ENCODE measurements around the gene SLIT3. TPM values are rescaled to one million over a fixed set of nuclear protein-coding genes. Genes with fewer than 3 reads are reported as not detected.

Gene SLIT3
- total RNA-seq, 8 experiments from 2014 or later, result 6.1 to 159 (median 64.4) TPM

DNA sequence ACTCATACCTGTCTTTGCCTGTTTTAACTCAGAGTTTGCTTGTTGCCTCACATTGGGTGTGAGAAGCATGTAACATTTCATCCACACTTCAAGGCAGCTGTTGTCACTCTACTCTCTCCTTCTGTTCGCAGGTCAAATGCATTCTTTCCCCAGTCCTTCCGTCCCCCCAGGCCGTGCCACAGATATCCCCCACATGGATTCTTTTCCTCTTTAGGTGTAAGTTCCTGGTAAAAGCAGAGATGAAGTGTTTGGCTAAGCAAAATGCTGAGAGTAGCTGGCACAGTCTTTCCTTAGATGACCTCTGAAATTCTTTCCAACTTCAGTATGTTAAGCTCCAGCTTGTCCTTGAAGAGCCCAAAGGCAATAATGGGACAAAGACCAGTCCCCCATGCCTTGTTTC is 328.2 kb downstream of the SLIT3 start:
- in situ Hi-C loops (cut with MboI; ENCODE audit: low pct_unique_long_range_greater_than_20kb in 2 of 9, low sequenced_read_pairs in 9 of 9, unreplicated experiment in 9 of 9), result loop anchor here in 2 of 9 experiments (25.0 kb wide), 2 partner anchors 685 to 710 kb away; partner anchors contain the start of gene WWC1 (in 1 of the 2)
- ATAC-seq (replicated peaks in 6 of 8), result no peak
- Histone ChIP-seq H3K4me3 (no peak overlapping the region), H3K4me1 (replicated peaks in 1 of 2) (peaks cover 7 to 21% of the 10 kb centered on the region in 2 donors), H3K27ac (no peak overlapping the region)
- WGBS, 10 experiments, result 60 to 100% (median 80%) methylated on average over 1 to 3 of the region's 3 CpGs; no CpG with 5 or more reads in 3 of the 10 experiments

DNA sequence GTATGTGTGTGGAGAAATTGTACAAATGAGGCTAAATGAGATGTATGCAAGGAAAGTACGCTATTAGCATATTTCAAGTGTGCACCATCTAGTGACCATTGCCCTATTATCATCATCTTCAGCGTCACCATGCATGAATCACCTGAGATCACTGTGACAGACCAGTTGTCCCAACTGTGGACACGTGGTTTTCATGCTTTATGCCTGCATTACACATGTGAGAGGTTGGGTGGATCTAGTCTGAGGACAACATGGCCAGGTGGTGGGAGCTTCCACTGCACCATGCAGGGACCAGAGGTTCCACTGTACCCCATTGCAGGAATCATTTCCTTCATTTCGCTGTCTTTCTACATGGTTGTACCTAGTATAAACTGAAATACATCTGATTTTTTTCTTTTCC is 329.8 kb downstream of the SLIT3 start:
- H3K4me3 ChIP-seq, result no peak overlapping the region
- peaks cover under 1 to 8% of the 10 kb centered on the region in 2 donors for H3K4me1 ChIP-seq (replicated peaks in 1 of 2)
- no peak overlapping the region for H3K27ac ChIP-seq
- 40 to 100% (median 86%) methylated on average over 1 to 4 of the region's 4 CpGs; no CpG with 5 or more reads in 2 of the 10 experiments for WGBS, 10 experiments
- ATAC-seq (replicated peaks in 6 of 8), result peak in 1 of 8 experiments; percentile 22
- in situ Hi-C loops (cut with MboI; ENCODE audit: low pct_unique_long_range_greater_than_20kb in 2 of 9, low sequenced_read_pairs in 9 of 9, unreplicated experiment in 9 of 9), result loop anchor here in 2 of 9 experiments (25.0 kb wide), 2 partner anchors 684 to 709 kb away; partner anchors contain the start of gene WWC1 (in 1 of the 2)

- Histone ChIP-seq H3K27ac (no peak overlapping the region), H3K4me1 (replicated peaks in 1 of 2) (no peaks in the 10 kb centered on the region), H3K4me3 (no peak overlapping the region)
- no peak for ATAC-seq (replicated peaks in 6 of 8)
- in situ Hi-C loops (cut with MboI; ENCODE audit: low pct_unique_long_range_greater_than_20kb in 2 of 9, low sequenced_read_pairs in 9 of 9, unreplicated experiment in 9 of 9), result loop anchor here in 2 of 9 experiments (25.0 kb wide), 2 partner anchors 682 to 707 kb away; partner anchors contain the start of gene WWC1 (in 1 of the 2)
- WGBS, 10 experiments, result 38 to 100% (median 83%) methylated on average over 1 to 8 of the region's 8 CpGs
These were observed 331.5 kb downstream of the SLIT3 start for GRCh38 chr5:168969326-168969886.

GRCh38 chr5:168967882-168968620 is 332.9 kb downstream of the SLIT3 start:
- in situ Hi-C loops (cut with MboI; ENCODE audit: low pct_unique_long_range_greater_than_20kb in 2 of 9, low sequenced_read_pairs in 9 of 9, unreplicated experiment in 9 of 9), result loop anchor here in 2 of 9 experiments (25.0 kb wide), 2 partner anchors 681 to 706 kb away; partner anchors contain the start of gene WWC1 (in 1 of the 2)
- ATAC-seq (replicated peaks in 6 of 8), result no peak
- H3K4me1 ChIP-seq (replicated peaks in 1 of 2), result no peaks in the 10 kb centered on the region
- H3K4me3 ChIP-seq, result no peak overlapping the region
- WGBS, 10 experiments, result 35 to 79% (median 57%) methylated on average over 3 to 5 of the region's 7 CpGs
- H3K27ac ChIP-seq, result no peak overlapping the region

GRCh38 chr5:168965638-168966037 is 335.3 kb downstream of the SLIT3 start:
- in situ Hi-C loops (cut with MboI; ENCODE audit: low pct_unique_long_range_greater_than_20kb in 2 of 9, low sequenced_read_pairs in 9 of 9, unreplicated experiment in 9 of 9), result loop anchor here in 2 of 9 experiments (25.0 kb wide), 2 partner anchors 678 to 703 kb away; partner anchors contain the start of gene WWC1 (in 1 of the 2)
- Histone ChIP-seq H3K4me1 (replicated peaks in 1 of 2) (no peaks in the 10 kb centered on the region), H3K4me3 (no peak overlapping the region), H3K27ac (no peak overlapping the region)
- ATAC-seq (replicated peaks in 6 of 8), result no peak
- 92 to 100% (median 94%) methylated on average over 1 to 5 of the region's 5 CpGs; no CpG with 5 or more reads in 1 of the 10 experiments for WGBS, 10 experiments

DNA sequence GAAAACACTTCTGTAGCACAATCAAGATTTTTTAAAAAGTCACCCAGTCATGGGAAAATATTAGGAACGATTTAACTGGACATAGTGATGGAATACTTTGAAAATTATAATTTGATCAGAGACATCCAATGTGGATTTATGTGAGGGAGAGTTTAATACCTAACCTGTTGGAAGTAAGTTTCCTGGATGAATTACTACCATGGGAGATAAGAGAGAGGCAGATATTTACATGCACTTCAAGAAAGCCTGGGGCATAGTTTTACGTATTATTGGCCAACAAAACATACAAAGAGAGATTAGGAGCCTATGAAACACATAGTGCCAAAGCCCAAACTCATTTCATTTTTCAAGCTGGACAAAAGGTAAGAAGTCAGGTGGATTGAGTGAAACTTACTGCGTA is 336.8 kb downstream of the SLIT3 start:
- no peaks in the 10 kb centered on the region for H3K4me1 ChIP-seq (replicated peaks in 1 of 2)
- no peak for ATAC-seq (replicated peaks in 6 of 8)
- in situ Hi-C loops (cut with MboI; ENCODE audit: low pct_unique_long_range_greater_than_20kb in 2 of 9, low sequenced_read_pairs in 9 of 9, unreplicated experiment in 9 of 9), result loop anchor here in 2 of 9 experiments (25.0 kb wide), 2 partner anchors 677 to 702 kb away; partner anchors contain the start of gene WWC1 (in 1 of the 2)
- no peak overlapping the region for H3K4me3 ChIP-seq
- WGBS, 10 experiments, result 77 to 100% (median 90%) methylated on average over 1 to 3 of the region's 3 CpGs; no CpG with 5 or more reads in 1 of the 10 experiments
- H3K27ac ChIP-seq, result no peak overlapping the region

DNA sequence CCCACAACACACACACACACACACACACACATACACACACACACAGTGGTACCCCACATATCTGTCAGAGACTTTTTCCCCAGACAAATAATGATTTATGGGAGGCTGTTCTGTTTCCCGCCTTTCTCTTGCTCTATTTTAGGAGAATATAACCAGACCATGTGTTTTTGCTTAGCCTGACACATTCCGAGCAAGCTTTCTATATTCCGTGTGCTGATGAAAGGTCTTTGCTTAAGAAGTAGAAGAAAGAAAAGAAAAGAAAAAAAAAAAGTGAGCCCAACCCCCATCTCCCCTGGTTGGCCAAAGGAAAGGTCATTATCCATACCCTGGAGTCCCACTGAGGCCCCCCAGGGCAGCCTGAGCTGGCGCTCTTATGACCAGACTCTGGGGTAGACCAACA is 338.6 kb downstream of the SLIT3 start:
- Histone ChIP-seq H3K4me1 (replicated peaks in 1 of 2) (no peaks in the 10 kb centered on the region), H3K4me3 (no peak overlapping the region), H3K27ac (no peak overlapping the region)
- in situ Hi-C loops (cut with MboI; ENCODE audit: low pct_unique_long_range_greater_than_20kb in 2 of 9, low sequenced_read_pairs in 9 of 9, unreplicated experiment in 9 of 9), result loop anchor here in 2 of 9 experiments (25.0 kb wide), 2 partner anchors 675 to 700 kb away; partner anchors contain the start of gene WWC1 (in 1 of the 2)
- 10 to 90% (median 57%) methylated on average over 2 to 3 of the region's 4 CpGs; no CpG with 5 or more reads in 5 of the 10 experiments for WGBS, 10 experiments
- ATAC-seq (replicated peaks in 6 of 8), result peak in 1 of 8 experiments; percentile 46

DNA sequence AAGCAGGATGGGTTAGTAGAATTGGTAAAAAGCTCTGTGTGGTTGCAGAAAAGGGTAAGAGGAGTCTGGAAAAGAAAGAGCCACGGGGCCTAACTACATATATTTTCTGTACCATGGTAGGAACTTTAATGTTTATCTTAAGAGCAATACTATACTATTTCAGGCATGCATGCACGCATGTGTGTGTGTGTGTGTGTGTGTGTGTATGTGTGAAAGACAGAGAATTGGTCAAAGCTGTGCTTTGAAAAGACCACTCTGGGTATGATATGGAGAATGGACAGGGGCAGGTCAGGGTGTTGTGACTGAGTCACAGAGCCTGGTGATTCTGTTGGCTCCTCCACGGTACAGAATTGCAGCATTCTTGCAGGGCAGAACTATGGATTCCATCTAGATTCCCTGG is 339.3 kb downstream of the SLIT3 start:
- no peak for ATAC-seq (replicated peaks in 6 of 8)

DNA sequence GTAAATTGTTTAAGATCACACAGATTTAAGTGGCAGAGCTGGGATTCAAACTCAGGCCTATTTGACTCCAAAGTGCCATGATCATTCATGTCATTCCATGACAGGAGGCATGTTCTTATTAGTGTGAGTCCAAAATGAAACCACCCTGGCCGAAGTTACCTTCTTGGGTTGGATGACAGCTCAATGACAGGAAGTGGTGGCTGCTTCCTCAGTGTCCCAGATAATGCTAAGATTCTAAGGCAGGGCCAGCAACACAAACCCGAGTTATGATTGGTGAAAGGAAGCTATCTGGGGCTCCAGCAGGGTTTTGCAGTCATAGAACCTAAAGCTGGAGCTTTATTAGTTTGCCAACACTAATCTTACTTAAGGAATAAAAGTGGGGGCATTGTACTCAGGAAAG is 340.4 kb downstream of the SLIT3 start:
- in situ Hi-C loops (cut with MboI; ENCODE audit: low pct_unique_long_range_greater_than_20kb in 2 of 9, low sequenced_read_pairs in 9 of 9, unreplicated experiment in 9 of 9), result loop anchor here in 2 of 9 experiments (25.0 kb wide), 2 partner anchors 673 to 698 kb away; partner anchors contain the start of gene WWC1 (in 1 of the 2)
- Histone ChIP-seq H3K4me1 (replicated peaks in 1 of 2) (peaks cover 0 to under 1% of the 10 kb centered on the region in 2 donors), H3K4me3 (no peak overlapping the region), H3K27ac (no peak overlapping the region)
- 50 to 83% (median 75%) methylated on average over 1 to 2 of the region's 2 CpGs; no CpG with 5 or more reads in 3 of the 10 experiments for WGBS, 10 experiments
- ATAC-seq (replicated peaks in 6 of 8), result no peak

More for the DNA sequence above, 339.3 kb downstream of the SLIT3 start:
- in situ Hi-C loops (cut with MboI; ENCODE audit: low pct_unique_long_range_greater_than_20kb in 2 of 9, low sequenced_read_pairs in 9 of 9, unreplicated experiment in 9 of 9), result loop anchor here in 2 of 9 experiments (25.0 kb wide), 2 partner anchors 674 to 699 kb away; partner anchors contain the start of gene WWC1 (in 1 of the 2)
- WGBS, 10 experiments, result 40 to 90% (median 75%) methylated on average over 1 to 2 of the region's 3 CpGs; no CpG with 5 or more reads in 2 of the 10 experiments
- no peak overlapping the region for H3K27ac ChIP-seq
- H3K4me1 ChIP-seq (replicated peaks in 1 of 2), result no peaks in the 10 kb centered on the region
- H3K4me3 ChIP-seq, result no peak overlapping the region

GRCh38 chr5:168953351-168953750 is 347.6 kb downstream of the SLIT3 start:
- 68 to 100% (median 83%) methylated on average over 1 to 5 of the region's 5 CpGs; no CpG with 5 or more reads in 3 of the 10 experiments for WGBS, 10 experiments
- Histone ChIP-seq H3K4me1 (replicated peaks in 1 of 2) (peaks cover 0 to 6% of the 10 kb centered on the region in 2 donors), H3K27ac (no peak overlapping the region), H3K4me3 (no peak overlapping the region)
- ATAC-seq (replicated peaks in 6 of 8), result no peak
- in situ Hi-C loops (cut with MboI; ENCODE audit: low pct_unique_long_range_greater_than_20kb in 2 of 9, low sequenced_read_pairs in 9 of 9, unreplicated experiment in 9 of 9), result loop anchor here in 2 of 9 experiments (25.0 kb wide), 2 partner anchors 666 to 691 kb away; partner anchors contain the start of gene WWC1 (in 1 of the 2)

GRCh38 chr5:168952196-168952595 is 348.7 kb downstream of the SLIT3 start:
- Histone ChIP-seq H3K27ac (no peak overlapping the region), H3K4me1 (replicated peaks in 1 of 2) (peaks cover 0 to 6% of the 10 kb centered on the region in 2 donors), H3K4me3 (no peak overlapping the region)
- no peak for ATAC-seq (replicated peaks in 6 of 8)
- 44 to 100% (median 68%) methylated on average over 2 to 6 of the region's 6 CpGs; no CpG with 5 or more reads in 1 of the 10 experiments for WGBS, 10 experiments
- in situ Hi-C loops (cut with MboI; ENCODE audit: low pct_unique_long_range_greater_than_20kb in 2 of 9, low sequenced_read_pairs in 9 of 9, unreplicated experiment in 9 of 9), result loop anchor here in 2 of 9 experiments (25.0 kb wide), 2 partner anchors 665 to 690 kb away; partner anchors contain the start of gene WWC1 (in 1 of the 2)

- Histone ChIP-seq H3K4me3 (no peak overlapping the region), H3K4me1 (replicated peaks in 1 of 2) (peaks cover 0 to 8% of the 10 kb centered on the region in 2 donors), H3K27ac (no peak overlapping the region)
- in situ Hi-C loops (cut with MboI; ENCODE audit: low pct_unique_long_range_greater_than_20kb in 2 of 9, low sequenced_read_pairs in 9 of 9, unreplicated experiment in 9 of 9), result loop anchor here in 2 of 9 experiments (25.0 kb wide), 2 partner anchors 664 to 689 kb away; partner anchors contain the start of gene WWC1 (in 1 of the 2)
- 91 to 100% (median 98%) methylated on average over 1 to 5 of the region's 5 CpGs; no CpG with 5 or more reads in 2 of the 10 experiments for WGBS, 10 experiments
- no peak for ATAC-seq (replicated peaks in 6 of 8)
These were observed 349.2 kb downstream of the SLIT3 start for GRCh38 chr5:168951769-168952168.

Measured in motor neuron (in vitro differentiated cells).